ENCODE measurements around the gene MAP3K7. TPM values are rescaled to one million over a fixed set of nuclear protein-coding genes. Genes with fewer than 3 reads are reported as not detected.

The MAP3K7 gene
- total and polyA plus RNA-seq, 2 experiments from 2014 or later = 33.2 to 47.1 TPM

DNA sequence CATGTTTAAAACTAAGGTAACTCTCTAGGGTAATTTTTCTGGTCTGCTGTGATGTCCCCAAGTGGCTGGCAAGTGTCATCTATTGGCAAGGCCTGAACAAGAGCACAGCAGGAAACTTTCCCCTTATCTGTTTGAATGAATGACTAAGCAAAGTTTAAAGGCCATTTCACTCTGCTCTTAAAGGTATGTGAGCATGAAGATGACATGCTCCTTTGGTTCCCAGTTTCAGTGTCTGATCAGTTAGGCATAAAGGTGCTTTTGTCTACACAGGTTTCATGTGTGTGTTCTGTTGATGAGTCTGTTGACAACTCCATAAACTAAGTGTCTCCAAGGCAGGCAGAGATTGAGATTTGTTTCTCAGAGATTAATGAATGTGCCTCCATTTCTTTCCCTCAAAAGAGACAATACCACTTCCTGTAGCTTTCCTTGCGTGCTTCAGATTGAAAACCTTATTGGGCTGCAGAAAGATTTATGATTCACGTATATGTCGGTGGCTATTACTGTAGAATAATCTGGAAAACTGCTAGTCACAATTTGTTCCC is 83.9 kb downstream of the MAP3K7 start:
- H3F3A ChIP-seq (replicated peaks; ENCODE audit: low read depth) = no peaks in the 10 kb centered on the region
- no peak overlapping the region for H3K4me3 ChIP-seq
- no peak overlapping the region for H2AFZ ChIP-seq
- no peaks in the 10 kb centered on the region for H3K79me2 ChIP-seq (replicated peaks; ENCODE audit: insufficient read depth)
- no peaks in the 10 kb centered on the region for H4K20me1 ChIP-seq (replicated peaks; ENCODE audit: insufficient read depth)
- DNase-seq (ENCODE audit: low spot score) = peak; percentile 77
- Mint-ChIP-seq H3K27me3 (ENCODE audit: insufficient read depth, low read depth, poor library complexity) (peaks cover 6% of the 10 kb centered on the region), H3K4me1 (peaks cover 26% of the 10 kb centered on the region), H3K9me3 (peaks cover 3% of the 10 kb centered on the region; the same call in 2 of the 3 replicates), H3K27ac (peak overlapping the region; percentile 97), H3K4me3 (no peak overlapping the region), H3K36me3 (ENCODE audit: low read depth) (peaks cover 3% of the 10 kb centered on the region; the same call in 1 of the 3 replicates)
- no peaks in the 10 kb centered on the region for H3K36me3 ChIP-seq (ENCODE audit: insufficient read depth)
- no peaks in the 10 kb centered on the region for H3K27me3 ChIP-seq (ENCODE audit: insufficient read depth)
- peak overlapping the region; percentile 12; the same call in 1 of the 2 replicates for H3K27ac ChIP-seq (ENCODE audit: low read depth)
- TF ChIP-seq, protein P1, sequence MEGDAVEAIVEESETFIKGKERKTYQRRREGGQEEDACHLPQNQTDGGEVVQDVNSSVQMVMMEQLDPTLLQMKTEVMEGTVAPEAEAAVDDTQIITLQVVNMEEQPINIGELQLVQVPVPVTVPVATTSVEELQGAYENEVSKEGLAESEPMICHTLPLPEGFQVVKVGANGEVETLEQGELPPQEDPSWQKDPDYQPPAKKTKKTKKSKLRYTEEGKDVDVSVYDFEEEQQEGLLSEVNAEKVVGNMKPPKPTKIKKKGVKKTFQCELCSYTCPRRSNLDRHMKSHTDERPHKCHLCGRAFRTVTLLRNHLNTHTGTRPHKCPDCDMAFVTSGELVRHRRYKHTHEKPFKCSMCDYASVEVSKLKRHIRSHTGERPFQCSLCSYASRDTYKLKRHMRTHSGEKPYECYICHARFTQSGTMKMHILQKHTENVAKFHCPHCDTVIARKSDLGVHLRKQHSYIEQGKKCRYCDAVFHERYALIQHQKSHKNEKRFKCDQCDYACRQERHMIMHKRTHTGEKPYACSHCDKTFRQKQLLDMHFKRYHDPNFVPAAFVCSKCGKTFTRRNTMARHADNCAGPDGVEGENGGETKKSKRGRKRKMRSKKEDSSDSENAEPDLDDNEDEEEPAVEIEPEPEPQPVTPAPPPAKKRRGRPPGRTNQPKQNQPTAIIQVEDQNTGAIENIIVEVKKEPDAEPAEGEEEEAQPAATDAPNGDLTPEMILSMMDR (conservative IDR thresholded peaks at IDR 0.05; ENCODE audit: low read depth in 2 of 2) = no peak
- no peak for TF ChIP-seq EZH2phosphoT487 (IDR thresholded peaks at IDR 0.05; ENCODE audit: unreplicated experiment)
- TF ChIP-seq ZNF331 (CRISPR knock-in tag; IDR thresholded peaks at IDR 0.05; ENCODE audit: low read depth) = no peak
- peak; percentile 66 for ATAC-seq
- peaks cover 12% of the 10 kb centered on the region; the same call in 1 of the 2 replicates for H3K4me1 ChIP-seq (ENCODE audit: insufficient read depth)
- no peaks in the 10 kb centered on the region for H3K9me2 ChIP-seq (ENCODE audit: insufficient read depth)
- H3K4me2 ChIP-seq = 0 out of 2 replicates have a peak overlapping the region, but pooled peaks have one; percentile 3

GRCh38 chr6:90502381-90502780 is 84.5 kb downstream of the MAP3K7 start:
- H3K9me2 ChIP-seq (ENCODE audit: insufficient read depth) = no peaks in the 10 kb centered on the region
- H3K4me3 ChIP-seq = no peak overlapping the region
- no peaks in the 10 kb centered on the region for H3F3A ChIP-seq (replicated peaks; ENCODE audit: low read depth)
- Mint-ChIP-seq H3K9me3 (peaks cover 3% of the 10 kb centered on the region; the same call in 2 of the 3 replicates), H3K27ac (no peak overlapping the region; the same call in 1 of the 2 replicates), H3K27me3 (ENCODE audit: insufficient read depth, low read depth, poor library complexity) (peaks cover 6% of the 10 kb centered on the region), H3K4me1 (peaks cover 29% of the 10 kb centered on the region), H3K36me3 (ENCODE audit: low read depth) (peaks cover 3% of the 10 kb centered on the region; the same call in 1 of the 3 replicates), H3K4me3 (no peak overlapping the region)
- H3K27me3 ChIP-seq (ENCODE audit: insufficient read depth) = no peaks in the 10 kb centered on the region
- peak overlapping the region; percentile 12; the same call in 1 of the 2 replicates for H3K27ac ChIP-seq (ENCODE audit: low read depth)
- H3K79me2 ChIP-seq (replicated peaks; ENCODE audit: insufficient read depth) = no peaks in the 10 kb centered on the region
- 0 out of 2 replicates have a peak overlapping the region, but pooled peaks have one; percentile 3 for H3K4me2 ChIP-seq
- no peak overlapping the region for H2AFZ ChIP-seq
- peaks cover 12% of the 10 kb centered on the region; the same call in 1 of the 2 replicates for H3K4me1 ChIP-seq (ENCODE audit: insufficient read depth)
- H4K20me1 ChIP-seq (replicated peaks; ENCODE audit: insufficient read depth) = no peaks in the 10 kb centered on the region
- ATAC-seq = no peak
- no peak for DNase-seq (ENCODE audit: low spot score)
- H3K36me3 ChIP-seq (ENCODE audit: insufficient read depth) = no peaks in the 10 kb centered on the region
- TF ChIP-seq ETS1 (IDR thresholded peaks at IDR 0.05) = no peak
- TF ChIP-seq, protein P2, sequence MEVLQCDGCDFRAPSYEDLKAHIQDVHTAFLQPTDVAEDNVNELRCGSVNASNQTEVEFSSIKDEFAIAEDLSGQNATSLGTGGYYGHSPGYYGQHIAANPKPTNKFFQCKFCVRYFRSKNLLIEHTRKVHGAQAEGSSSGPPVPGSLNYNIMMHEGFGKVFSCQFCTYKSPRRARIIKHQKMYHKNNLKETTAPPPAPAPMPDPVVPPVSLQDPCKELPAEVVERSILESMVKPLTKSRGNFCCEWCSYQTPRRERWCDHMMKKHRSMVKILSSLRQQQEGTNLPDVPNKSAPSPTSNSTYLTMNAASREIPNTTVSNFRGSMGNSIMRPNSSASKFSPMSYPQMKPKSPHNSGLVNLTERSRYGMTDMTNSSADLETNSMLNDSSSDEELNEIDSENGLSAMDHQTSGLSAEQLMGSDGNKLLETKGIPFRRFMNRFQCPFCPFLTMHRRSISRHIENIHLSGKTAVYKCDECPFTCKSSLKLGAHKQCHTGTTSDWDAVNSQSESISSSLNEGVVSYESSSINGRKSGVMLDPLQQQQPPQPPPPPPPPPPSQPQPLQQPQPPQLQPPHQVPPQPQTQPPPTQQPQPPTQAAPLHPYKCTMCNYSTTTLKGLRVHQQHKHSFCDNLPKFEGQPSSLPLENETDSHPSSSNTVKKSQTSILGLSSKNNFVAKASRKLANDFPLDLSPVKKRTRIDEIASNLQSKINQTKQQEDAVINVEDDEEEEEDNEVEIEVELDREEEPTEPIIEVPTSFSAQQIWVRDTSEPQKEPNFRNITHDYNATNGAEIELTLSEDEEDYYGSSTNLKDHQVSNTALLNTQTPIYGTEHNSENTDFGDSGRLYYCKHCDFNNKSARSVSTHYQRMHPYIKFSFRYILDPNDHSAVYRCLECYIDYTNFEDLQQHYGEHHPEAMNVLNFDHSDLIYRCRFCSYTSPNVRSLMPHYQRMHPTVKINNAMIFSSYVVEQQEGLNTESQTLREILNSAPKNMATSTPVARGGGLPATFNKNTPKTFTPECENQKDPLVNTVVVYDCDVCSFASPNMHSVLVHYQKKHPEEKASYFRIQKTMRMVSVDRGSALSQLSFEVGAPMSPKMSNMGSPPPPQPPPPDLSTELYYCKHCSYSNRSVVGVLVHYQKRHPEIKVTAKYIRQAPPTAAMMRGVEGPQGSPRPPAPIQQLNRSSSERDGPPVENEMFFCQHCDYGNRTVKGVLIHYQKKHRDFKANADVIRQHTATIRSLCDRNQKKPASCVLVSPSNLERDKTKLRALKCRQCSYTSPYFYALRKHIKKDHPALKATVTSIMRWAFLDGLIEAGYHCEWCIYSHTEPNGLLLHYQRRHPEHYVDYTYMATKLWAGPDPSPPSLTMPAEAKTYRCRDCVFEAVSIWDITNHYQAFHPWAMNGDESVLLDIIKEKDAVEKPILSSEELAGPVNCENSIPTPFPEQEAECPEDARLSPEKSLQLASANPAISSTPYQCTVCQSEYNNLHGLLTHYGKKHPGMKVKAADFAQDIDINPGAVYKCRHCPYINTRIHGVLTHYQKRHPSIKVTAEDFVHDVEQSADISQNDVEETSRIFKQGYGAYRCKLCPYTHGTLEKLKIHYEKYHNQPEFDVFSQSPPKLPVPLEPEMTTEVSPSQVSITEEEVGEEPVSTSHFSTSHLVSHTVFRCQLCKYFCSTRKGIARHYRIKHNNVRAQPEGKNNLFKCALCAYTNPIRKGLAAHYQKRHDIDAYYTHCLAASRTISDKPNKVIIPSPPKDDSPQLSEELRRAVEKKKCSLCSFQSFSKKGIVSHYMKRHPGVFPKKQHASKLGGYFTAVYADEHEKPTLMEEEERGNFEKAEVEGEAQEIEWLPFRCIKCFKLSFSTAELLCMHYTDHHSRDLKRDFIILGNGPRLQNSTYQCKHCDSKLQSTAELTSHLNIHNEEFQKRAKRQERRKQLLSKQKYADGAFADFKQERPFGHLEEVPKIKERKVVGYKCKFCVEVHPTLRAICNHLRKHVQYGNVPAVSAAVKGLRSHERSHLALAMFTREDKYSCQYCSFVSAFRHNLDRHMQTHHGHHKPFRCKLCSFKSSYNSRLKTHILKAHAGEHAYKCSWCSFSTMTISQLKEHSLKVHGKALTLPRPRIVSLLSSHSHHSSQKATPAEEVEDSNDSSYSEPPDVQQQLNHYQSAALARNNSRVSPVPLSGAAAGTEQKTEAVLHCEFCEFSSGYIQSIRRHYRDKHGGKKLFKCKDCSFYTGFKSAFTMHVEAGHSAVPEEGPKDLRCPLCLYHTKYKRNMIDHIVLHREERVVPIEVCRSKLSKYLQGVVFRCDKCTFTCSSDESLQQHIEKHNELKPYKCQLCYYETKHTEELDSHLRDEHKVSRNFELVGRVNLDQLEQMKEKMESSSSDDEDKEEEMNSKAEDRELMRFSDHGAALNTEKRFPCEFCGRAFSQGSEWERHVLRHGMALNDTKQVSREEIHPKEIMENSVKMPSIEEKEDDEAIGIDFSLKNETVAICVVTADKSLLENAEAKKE (CRISPR knock-in tag; IDR thresholded peaks at IDR 0.05) = no peak
- TF ChIP-seq, protein P1 (conservative IDR thresholded peaks at IDR 0.05; ENCODE audit: low read depth in 2 of 2) = no peak
- TF ChIP-seq EZH2 (IDR thresholded peaks at IDR 0.05; ENCODE audit: low read depth, unreplicated experiment) = no peak
- no peak for TF ChIP-seq NANOG (IDR thresholded peaks at IDR 0.05; ENCODE audit: borderline replicate concordance)
- TF ChIP-seq EZH2phosphoT487 (IDR thresholded peaks at IDR 0.05; ENCODE audit: unreplicated experiment) = no peak
- TF ChIP-seq POLR2AphosphoS5 (IDR thresholded peaks at IDR 0.05; ENCODE audit: low read depth) = no peak
- no peak for TF ChIP-seq ZNF331 (CRISPR knock-in tag; IDR thresholded peaks at IDR 0.05; ENCODE audit: low read depth)
- TF ChIP-seq CREB1 (CRISPR knock-in tag; IDR thresholded peaks at IDR 0.05; ENCODE audit: low read depth) = no peak

Data from GM23338 (cell line).